ENCODE results near the gene MGAT3.

GRCh38 chr22:39491696-39492095, 34.9 kb downstream of the MGAT3 start:
- TF ChIP-seq CTCF (IDR thresholded peaks at IDR 0.05; ENCODE audit: poor library complexity, severe bottlenecking) (no peak), EP300 (conservative IDR thresholded peaks at IDR 0.05; ENCODE audit: poor library complexity, severe bottlenecking) (no peak), SMC3 (conservative IDR thresholded peaks at IDR 0.05; ENCODE audit: poor library complexity) (no peak), POLR2AphosphoS5 (IDR thresholded peaks at IDR 0.05) (no peak), EZH2 (IDR thresholded peaks at IDR 0.05; ENCODE audit: borderline replicate concordance, insufficient read depth, low read length, poor library complexity, severe bottlenecking) (no peak), MXI1 (conservative IDR thresholded peaks at IDR 0.05; ENCODE audit: poor library complexity, severe bottlenecking) (no peak), REST (IDR thresholded peaks at IDR 0.05; ENCODE audit: borderline replicate concordance) (no peak), RAD21 (conservative IDR thresholded peaks at IDR 0.05) (no peak)

Measured in neural cell (in vitro differentiated cells).